ENCODE measurements around the gene SAMD10.

Gene SAMD10

DNA sequence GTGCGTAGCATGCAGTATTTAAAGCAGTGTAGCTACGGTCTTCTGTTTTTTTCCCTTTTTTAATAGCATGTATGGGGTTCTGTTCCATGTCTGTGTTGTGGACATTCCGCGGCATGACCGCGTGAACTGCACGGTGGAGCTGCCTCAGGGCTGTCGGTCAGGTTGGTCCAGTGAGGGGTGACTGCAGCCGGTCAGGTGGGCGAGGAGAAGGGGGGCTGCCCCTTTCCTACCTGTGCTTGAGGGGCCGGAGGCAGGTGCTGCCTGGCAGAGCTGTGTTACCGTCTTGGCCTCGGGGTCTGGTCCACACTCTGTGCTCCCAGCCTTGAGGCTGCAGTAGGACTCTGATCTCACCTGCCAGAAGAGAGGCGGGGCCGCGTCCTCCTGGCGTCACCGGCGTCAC lies 47.7 kb downstream of the SAMD10 start:
- TF ChIP-seq RAD21 (IDR thresholded peaks at IDR 0.05; ENCODE audit: low read depth) (no peak), TEAD4 (IDR thresholded peaks at IDR 0.05) (no peak), EP300 (IDR thresholded peaks at IDR 0.05; ENCODE audit: borderline replicate concordance) (no peak), FOXM1 (IDR thresholded peaks at IDR 0.05; ENCODE audit: borderline replicate concordance, low read depth) (no peak), CREB1 (IDR thresholded peaks at IDR 0.05; ENCODE audit: low read depth) (no peak), TCF12 (IDR thresholded peaks at IDR 0.05; ENCODE audit: low read depth) (no peak), NFIC (IDR thresholded peaks at IDR 0.05) (no peak)
- TF ChIP-seq, protein P1, sequence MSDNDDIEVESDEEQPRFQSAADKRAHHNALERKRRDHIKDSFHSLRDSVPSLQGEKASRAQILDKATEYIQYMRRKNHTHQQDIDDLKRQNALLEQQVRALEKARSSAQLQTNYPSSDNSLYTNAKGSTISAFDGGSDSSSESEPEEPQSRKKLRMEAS (IDR thresholded peaks at IDR 0.05): no peak
- TF ChIP-seq, protein P2, sequence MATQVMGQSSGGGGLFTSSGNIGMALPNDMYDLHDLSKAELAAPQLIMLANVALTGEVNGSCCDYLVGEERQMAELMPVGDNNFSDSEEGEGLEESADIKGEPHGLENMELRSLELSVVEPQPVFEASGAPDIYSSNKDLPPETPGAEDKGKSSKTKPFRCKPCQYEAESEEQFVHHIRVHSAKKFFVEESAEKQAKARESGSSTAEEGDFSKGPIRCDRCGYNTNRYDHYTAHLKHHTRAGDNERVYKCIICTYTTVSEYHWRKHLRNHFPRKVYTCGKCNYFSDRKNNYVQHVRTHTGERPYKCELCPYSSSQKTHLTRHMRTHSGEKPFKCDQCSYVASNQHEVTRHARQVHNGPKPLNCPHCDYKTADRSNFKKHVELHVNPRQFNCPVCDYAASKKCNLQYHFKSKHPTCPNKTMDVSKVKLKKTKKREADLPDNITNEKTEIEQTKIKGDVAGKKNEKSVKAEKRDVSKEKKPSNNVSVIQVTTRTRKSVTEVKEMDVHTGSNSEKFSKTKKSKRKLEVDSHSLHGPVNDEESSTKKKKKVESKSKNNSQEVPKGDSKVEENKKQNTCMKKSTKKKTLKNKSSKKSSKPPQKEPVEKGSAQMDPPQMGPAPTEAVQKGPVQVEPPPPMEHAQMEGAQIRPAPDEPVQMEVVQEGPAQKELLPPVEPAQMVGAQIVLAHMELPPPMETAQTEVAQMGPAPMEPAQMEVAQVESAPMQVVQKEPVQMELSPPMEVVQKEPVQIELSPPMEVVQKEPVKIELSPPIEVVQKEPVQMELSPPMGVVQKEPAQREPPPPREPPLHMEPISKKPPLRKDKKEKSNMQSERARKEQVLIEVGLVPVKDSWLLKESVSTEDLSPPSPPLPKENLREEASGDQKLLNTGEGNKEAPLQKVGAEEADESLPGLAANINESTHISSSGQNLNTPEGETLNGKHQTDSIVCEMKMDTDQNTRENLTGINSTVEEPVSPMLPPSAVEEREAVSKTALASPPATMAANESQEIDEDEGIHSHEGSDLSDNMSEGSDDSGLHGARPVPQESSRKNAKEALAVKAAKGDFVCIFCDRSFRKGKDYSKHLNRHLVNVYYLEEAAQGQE (IDR thresholded peaks at IDR 0.05; ENCODE audit: low read depth): no peak

DNA sequence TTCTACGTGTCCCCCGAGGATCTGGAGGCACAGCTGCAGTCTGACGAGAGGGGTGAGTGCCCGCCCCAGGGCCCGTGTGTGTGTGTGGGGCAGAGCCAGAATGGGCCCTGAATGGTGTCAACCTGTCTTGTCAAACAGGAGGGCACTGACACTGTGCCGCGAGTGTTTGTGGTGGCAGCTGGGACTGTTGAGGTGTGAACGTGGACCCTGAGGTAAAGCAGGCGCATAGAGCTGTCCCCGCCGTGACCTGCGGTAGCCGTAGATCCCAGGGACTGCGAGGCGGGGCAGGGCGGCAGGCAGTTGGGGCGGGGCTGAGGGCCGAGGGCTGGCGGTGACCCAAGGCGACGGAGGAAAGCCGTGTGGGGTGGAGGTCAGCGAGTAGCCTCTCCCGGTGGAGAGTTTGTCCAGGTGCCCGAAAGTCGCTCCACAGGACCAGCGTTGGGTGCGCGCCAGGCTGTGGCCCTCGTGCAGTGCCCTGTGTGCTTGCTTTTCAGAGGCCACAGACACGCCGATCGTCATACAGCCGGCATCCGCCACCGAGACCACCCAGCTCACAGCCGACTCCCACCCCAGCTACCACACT lies 48.4 kb downstream of the SAMD10 start:
- TF ChIP-seq TCF12 (IDR thresholded peaks at IDR 0.05; ENCODE audit: low read depth) (no peak), NFIC (IDR thresholded peaks at IDR 0.05) (no peak), CREB1 (IDR thresholded peaks at IDR 0.05; ENCODE audit: low read depth) (no peak), TEAD4 (IDR thresholded peaks at IDR 0.05) (no peak), EP300 (IDR thresholded peaks at IDR 0.05; ENCODE audit: borderline replicate concordance) (no peak), CEBPB (IDR thresholded peaks at IDR 0.05) (no peak), RAD21 (IDR thresholded peaks at IDR 0.05; ENCODE audit: low read depth) (no peak), ZBTB7A (IDR thresholded peaks at IDR 0.05; ENCODE audit: low read depth) (no peak), YY1 (IDR thresholded peaks at IDR 0.05; ENCODE audit: low read depth) (no peak), FOXM1 (IDR thresholded peaks at IDR 0.05; ENCODE audit: borderline replicate concordance, low read depth) (no peak), EGR1 (IDR thresholded peaks at IDR 0.05) (no peak), TAF1 (IDR thresholded peaks at IDR 0.05; ENCODE audit: low read depth) (no peak)
- TF ChIP-seq, protein P3, sequence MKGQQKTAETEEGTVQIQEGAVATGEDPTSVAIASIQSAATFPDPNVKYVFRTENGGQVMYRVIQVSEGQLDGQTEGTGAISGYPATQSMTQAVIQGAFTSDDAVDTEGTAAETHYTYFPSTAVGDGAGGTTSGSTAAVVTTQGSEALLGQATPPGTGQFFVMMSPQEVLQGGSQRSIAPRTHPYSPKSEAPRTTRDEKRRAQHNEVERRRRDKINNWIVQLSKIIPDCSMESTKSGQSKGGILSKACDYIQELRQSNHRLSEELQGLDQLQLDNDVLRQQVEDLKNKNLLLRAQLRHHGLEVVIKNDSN (IDR thresholded peaks at IDR 0.05): no peak
- TF ChIP-seq, protein P2 (IDR thresholded peaks at IDR 0.05; ENCODE audit: low read depth): no peak
- TF ChIP-seq, protein P1 (IDR thresholded peaks at IDR 0.05): no peak

DNA sequence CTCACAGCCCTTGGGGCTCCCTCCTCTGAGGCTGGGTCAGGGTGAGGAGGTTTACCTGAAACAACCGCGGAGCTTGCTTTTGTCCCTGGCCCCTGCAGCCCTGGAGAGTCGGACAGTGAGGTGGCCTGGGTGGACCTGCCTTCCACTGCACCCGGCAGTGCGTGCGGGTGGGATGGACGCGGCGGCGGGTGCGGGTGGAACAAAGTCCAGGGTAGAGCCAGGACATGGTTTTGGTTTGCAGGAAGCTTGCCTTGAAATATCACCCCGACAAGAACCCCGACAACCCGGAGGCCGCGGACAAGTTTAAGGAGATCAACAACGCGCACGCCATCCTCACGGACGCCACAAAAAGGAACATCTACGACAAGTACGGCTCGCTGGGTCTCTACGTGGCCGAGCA lies 50.4 kb downstream of the SAMD10 start:
- TF ChIP-seq NFIC (IDR thresholded peaks at IDR 0.05): no peak
- TF ChIP-seq TAF1 (IDR thresholded peaks at IDR 0.05; ENCODE audit: low read depth): no peak
- TF ChIP-seq, protein P2 (IDR thresholded peaks at IDR 0.05; ENCODE audit: low read depth): no peak
- no peak for TF ChIP-seq TCF12 (IDR thresholded peaks at IDR 0.05; ENCODE audit: low read depth)
- TF ChIP-seq, protein P1 (IDR thresholded peaks at IDR 0.05): no peak
- no peak for TF ChIP-seq ZBTB7A (IDR thresholded peaks at IDR 0.05; ENCODE audit: low read depth)
- TF ChIP-seq RAD21 (IDR thresholded peaks at IDR 0.05; ENCODE audit: low read depth): no peak
- no peak for TF ChIP-seq YY1 (IDR thresholded peaks at IDR 0.05; ENCODE audit: low read depth)
- TF ChIP-seq TEAD4 (IDR thresholded peaks at IDR 0.05): no peak
- no peak for TF ChIP-seq EP300 (IDR thresholded peaks at IDR 0.05; ENCODE audit: borderline replicate concordance)

DNA sequence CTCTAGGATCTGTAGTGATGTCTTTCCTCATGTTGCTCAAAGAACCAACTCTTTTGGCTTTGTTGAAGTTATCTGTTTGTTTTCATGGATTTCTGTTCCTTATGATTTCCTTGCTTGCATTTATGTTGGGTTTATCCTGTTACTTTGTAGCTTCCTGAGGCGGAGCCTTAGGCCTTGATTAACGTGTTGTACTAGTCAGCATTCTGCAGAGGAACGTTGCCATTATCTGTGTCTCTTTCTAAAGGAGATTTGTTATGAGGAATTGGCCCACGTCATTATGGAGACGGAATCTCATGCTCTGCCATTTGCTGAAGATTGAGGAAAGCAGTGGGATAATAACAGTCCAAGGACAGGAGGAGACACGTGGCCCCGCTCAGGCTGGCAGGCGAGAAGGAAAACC lies 53.1 kb downstream of the SAMD10 start:
- TF ChIP-seq YY1 (IDR thresholded peaks at IDR 0.05; ENCODE audit: low read depth) (no peak), FOXM1 (IDR thresholded peaks at IDR 0.05; ENCODE audit: borderline replicate concordance, low read depth) (no peak), CREB1 (IDR thresholded peaks at IDR 0.05; ENCODE audit: low read depth) (no peak), EGR1 (IDR thresholded peaks at IDR 0.05) (no peak), TAF1 (IDR thresholded peaks at IDR 0.05; ENCODE audit: low read depth) (no peak), RAD21 (IDR thresholded peaks at IDR 0.05; ENCODE audit: low read depth) (no peak), TCF12 (IDR thresholded peaks at IDR 0.05; ENCODE audit: low read depth) (no peak), TEAD4 (IDR thresholded peaks at IDR 0.05) (no peak), ZBTB7A (IDR thresholded peaks at IDR 0.05; ENCODE audit: low read depth) (no peak)
- TF ChIP-seq, protein P1 (IDR thresholded peaks at IDR 0.05): no peak
- TF ChIP-seq, protein P2 (IDR thresholded peaks at IDR 0.05; ENCODE audit: low read depth): no peak

Measured in Ishikawa (cell line).